Nephron (organoid): Measurements from ENCODE around the gene GALNT9.
A peak's percentile ranks its signal among the peaks of the same experiment; 100 is the strongest.

Experiments used
- H3K27ac Mint-ChIP-seq, 3 experiments: 2 replicates each; pipeline ENCODE4 v1.8.0; 2020; ENCODE audit warnings: mixed read lengths in 3 of 3, mild to moderate bottlenecking in 2 of 3, moderate library complexity in 1 of 3
- H3K27me3 Mint-ChIP-seq: 2 replicates; pipeline ENCODE4 v1.8.0; 2021; ENCODE audit warnings: low read depth, mild to moderate bottlenecking, moderate library complexity, mixed read lengths
- H3K36me3 Mint-ChIP-seq: 2 replicates; pipeline ENCODE4 v1.8.0; 2020; ENCODE audit warnings: low read depth, mixed read lengths
- H3K4me1 Mint-ChIP-seq: 2 replicates; pipeline ENCODE4 v1.8.0; 2020; ENCODE audit warnings: mixed read lengths
- H3K4me3 Mint-ChIP-seq, 3 experiments: 2 replicates each; pipeline ENCODE4 v1.8.0; 2020; ENCODE audit warnings: mild to moderate bottlenecking in 3 of 3, mixed read lengths in 3 of 3, moderate library complexity in 2 of 3
- H3K9me3 Mint-ChIP-seq: 2 replicates; pipeline ENCODE4 v1.8.0; 2020; ENCODE audit warnings: mixed read lengths
- TF ChIP-seq, protein P1 (sequence below), 3 experiments: fragments of 200-600 bp; sonication (generic); IDR thresholded peaks; one replicate each; pipeline ENCODE4 v1.5.0; 2021; ENCODE audit warnings: antibody characterized with exemption in 3 of 3; ENCODE audit not compliant: unreplicated experiment in 3 of 3

GALNT9 gene

DNA sequence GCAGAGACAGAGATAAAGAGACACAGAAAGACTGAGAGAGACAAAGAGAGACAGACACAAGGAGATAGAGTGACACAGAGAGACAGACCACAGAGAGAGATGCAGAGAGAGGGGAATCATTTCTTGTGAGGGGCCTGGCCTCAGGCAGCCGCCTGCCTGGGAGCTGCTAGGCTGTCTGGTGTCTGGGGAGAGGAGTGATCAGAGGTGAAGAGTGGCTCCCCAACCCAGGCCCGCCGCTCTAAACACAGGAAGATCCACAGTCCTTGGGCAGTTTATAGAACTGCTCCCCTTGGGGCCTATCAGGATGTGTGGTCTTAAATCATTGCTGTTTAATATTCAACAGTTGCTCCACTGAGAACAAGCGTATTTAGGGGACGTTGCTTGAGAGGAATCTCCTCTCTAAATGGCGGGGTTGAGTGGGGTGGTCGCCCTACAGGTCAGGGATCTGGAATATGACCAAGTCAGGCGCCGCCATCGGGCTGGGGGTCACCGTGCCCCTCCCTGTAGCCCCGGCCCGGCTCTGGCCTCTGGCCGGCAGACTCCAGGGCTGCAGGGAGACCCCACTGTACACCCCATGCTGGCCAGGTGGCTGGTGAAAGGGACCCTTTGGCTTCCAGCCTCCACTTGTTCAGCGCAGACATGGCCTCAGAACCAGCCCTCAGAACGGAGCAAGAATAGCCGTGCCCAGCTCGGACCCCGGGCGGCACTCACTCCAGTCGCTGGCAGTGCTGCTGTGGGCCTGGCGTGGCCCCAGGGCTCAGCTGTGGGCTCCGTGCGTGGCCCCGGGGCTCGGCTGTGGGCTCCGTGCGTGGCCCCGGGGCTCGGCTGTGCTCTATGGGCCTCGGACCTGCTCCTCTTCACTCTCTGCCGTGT, 89.4 kb downstream of the GALNT9 start:
- Mint-ChIP-seq H3K36me3 (peaks cover 4% of the 10 kb centered on the region), H3K4me3 (no peak overlapping the region), H3K27me3 (peaks cover 29% of the 10 kb centered on the region), H3K27ac (peak overlapping the region in 1 of 3 experiments; percentile 61), H3K9me3 (peaks cover 6% of the 10 kb centered on the region), H3K4me1 (peaks cover 32% of the 10 kb centered on the region)
- TF ChIP-seq, protein P1, sequence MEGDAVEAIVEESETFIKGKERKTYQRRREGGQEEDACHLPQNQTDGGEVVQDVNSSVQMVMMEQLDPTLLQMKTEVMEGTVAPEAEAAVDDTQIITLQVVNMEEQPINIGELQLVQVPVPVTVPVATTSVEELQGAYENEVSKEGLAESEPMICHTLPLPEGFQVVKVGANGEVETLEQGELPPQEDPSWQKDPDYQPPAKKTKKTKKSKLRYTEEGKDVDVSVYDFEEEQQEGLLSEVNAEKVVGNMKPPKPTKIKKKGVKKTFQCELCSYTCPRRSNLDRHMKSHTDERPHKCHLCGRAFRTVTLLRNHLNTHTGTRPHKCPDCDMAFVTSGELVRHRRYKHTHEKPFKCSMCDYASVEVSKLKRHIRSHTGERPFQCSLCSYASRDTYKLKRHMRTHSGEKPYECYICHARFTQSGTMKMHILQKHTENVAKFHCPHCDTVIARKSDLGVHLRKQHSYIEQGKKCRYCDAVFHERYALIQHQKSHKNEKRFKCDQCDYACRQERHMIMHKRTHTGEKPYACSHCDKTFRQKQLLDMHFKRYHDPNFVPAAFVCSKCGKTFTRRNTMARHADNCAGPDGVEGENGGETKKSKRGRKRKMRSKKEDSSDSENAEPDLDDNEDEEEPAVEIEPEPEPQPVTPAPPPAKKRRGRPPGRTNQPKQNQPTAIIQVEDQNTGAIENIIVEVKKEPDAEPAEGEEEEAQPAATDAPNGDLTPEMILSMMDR (IDR thresholded peaks at IDR 0.05; ENCODE audit: unreplicated experiment in 3 of 3): no peak

DNA sequence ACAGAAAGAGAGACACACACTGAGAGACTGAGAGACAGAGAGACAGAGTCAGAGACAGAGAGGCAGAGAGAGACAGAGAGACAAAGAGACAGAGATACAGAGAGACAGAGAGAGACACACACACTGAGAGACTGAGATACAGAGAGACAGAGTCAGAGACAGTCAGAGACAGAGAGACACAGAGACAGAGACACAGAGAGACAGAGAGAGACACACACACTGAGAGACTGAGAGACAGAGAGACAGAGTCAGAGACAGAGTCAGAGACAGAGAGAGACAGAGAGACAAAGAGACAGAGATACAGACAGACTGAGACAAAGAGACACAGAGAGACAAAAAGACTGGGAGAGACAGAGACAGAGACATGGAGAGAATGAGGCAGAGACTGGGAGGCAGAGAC, 90.0 kb downstream of the GALNT9 start:
- Mint-ChIP-seq H3K4me3 (no peak overlapping the region), H3K36me3 (peaks cover 4% of the 10 kb centered on the region), H3K4me1 (peaks cover 34% of the 10 kb centered on the region), H3K27me3 (peaks cover 30% of the 10 kb centered on the region), H3K27ac (peak overlapping the region in 1 of 3 experiments; percentile 61), H3K9me3 (peaks cover 7% of the 10 kb centered on the region)
- TF ChIP-seq, protein P1 (IDR thresholded peaks at IDR 0.05; ENCODE audit: unreplicated experiment in 3 of 3): no peak

DNA sequence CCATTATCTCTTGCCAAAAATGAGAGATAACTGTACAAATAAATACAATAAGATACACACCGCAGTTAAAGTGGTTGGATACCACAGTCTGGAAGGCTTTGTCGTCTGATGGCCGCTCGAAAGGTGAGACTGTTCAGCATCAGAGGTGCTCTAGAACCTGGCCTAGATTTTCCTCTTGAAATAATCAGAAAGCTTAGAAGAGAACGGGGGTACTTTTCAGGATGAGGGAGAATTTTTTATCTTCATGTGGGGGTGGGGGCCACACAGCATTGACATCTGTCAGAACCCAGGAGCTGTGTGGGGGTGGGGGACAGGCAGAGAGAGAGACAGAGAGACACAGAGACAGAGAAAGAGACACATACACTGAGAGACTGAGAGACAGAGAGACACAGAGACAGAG, 90.5 kb downstream of the GALNT9 start:
- TF ChIP-seq, protein P1 (IDR thresholded peaks at IDR 0.05; ENCODE audit: unreplicated experiment in 3 of 3): no peak
- peak overlapping the region in 1 of 3 experiments; percentile 20 for H3K27ac Mint-ChIP-seq
- H3K36me3 Mint-ChIP-seq: peaks cover 4% of the 10 kb centered on the region
- H3K27me3 Mint-ChIP-seq: peaks cover 30% of the 10 kb centered on the region
- H3K9me3 Mint-ChIP-seq: peaks cover 7% of the 10 kb centered on the region
- no peak overlapping the region for H3K4me3 Mint-ChIP-seq
- H3K4me1 Mint-ChIP-seq: peaks cover 33% of the 10 kb centered on the region

DNA sequence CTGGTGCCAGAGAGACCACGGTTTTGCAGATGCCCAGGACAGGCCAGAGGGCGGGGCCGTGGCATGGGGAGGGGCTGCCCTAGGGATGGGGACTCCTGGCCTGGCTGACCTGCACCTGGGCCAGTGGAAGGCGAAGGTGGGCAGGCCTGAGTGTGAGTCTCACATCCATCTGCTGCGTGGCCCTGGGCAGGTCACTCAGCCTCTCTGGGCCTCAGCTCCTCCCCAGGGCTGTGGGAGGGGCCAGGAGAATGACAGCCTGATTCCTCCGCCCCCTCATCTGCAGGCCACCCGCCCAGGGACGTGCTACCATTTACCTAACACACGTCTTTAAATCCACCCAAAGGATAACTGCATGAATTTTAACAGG, 90.9 kb downstream of the GALNT9 start:
- H3K36me3 Mint-ChIP-seq: peaks cover 4% of the 10 kb centered on the region
- H3K4me1 Mint-ChIP-seq: peaks cover 29% of the 10 kb centered on the region
- no peak overlapping the region for H3K27ac Mint-ChIP-seq
- H3K27me3 Mint-ChIP-seq: peaks cover 28% of the 10 kb centered on the region
- peaks cover 7% of the 10 kb centered on the region for H3K9me3 Mint-ChIP-seq
- TF ChIP-seq, protein P1 (IDR thresholded peaks at IDR 0.05; ENCODE audit: unreplicated experiment in 3 of 3): no peak
- H3K4me3 Mint-ChIP-seq: no peak overlapping the region

DNA sequence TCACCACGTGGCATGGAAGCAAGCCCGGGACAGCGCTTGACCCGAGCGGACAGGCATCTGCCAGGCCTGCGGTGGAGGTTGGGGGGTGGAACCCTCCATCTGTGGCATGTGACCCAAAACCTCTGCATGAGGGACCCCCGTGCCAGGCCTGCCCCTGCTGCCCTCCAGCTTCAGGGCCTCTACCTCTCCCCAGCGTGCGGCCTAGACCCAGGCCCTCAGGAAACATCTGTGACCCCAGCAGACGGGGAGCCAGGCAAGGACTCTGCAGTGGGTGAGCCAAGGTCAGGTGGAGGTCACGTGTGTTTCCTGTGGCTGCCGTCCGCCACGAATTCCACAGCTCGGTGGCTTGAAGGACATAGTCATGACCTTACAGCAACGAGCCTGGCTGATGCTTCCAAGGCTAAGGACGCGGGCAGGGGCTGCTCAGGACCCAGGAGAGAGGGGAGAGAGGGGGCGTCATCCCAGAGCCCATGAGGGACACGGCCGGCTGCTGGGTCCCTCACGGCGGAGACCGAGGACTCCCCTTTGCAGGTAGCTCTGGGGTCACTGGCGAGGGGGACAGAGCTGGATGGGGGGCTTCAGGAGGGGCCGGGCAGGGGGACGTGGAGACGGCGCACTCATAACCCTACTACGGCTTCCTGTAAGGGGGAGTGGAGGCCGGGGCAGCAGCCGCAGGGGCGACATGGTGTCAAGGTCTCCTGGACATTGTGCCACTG, 91.5 kb downstream of the GALNT9 start:
- no peak overlapping the region for H3K27ac Mint-ChIP-seq
- H3K27me3 Mint-ChIP-seq: peaks cover 26% of the 10 kb centered on the region
- H3K4me1 Mint-ChIP-seq: peaks cover 29% of the 10 kb centered on the region
- peaks cover 7% of the 10 kb centered on the region for H3K9me3 Mint-ChIP-seq
- TF ChIP-seq, protein P1 (IDR thresholded peaks at IDR 0.05; ENCODE audit: unreplicated experiment in 3 of 3): no peak
- H3K4me3 Mint-ChIP-seq: no peak overlapping the region
- peaks cover 4% of the 10 kb centered on the region for H3K36me3 Mint-ChIP-seq
